ENCODE results near the gene LRRC42. TPM values are rescaled to one million over a fixed set of nuclear protein-coding genes. Genes with fewer than 3 reads are reported as not detected.
A peak's percentile ranks its signal among the peaks of the same experiment; 100 is the strongest.

The LRRC42 gene
- total and polyA plus RNA-seq, 4 donors: 11.4 to 26.2 (median 16.8) TPM

DNA sequence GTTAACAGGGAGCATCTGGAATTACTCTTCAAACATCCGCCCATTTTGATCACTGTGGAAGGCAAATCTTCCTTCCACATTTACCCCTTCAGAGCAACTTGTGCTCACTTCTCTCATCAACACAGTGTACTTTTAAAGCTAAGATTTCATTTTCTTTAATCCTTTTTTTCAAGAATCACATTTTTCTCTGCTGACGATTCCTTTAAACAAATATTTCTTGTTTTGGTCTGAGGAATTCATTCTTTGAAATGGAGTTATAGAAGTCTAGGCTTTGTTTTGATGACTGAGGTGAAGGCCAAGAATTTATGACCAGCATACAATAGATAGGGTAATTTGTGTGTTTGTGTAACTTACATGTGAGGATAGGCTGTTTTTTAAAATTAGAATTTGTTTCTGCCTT is 25.6 kb downstream of the LRRC42 start:
- H3K36me3 ChIP-seq (ENCODE audit: control insufficient read depth in 1 of 2, insufficient read depth in 2 of 2, low read length in 1 of 2): peaks cover 1 to 5% of the 10 kb centered on the region in 2 donors
- ATAC-seq (ENCODE audit: low FRiP score) (no peak), DNase-seq (no peak)
- 32 to 37% methylated on average over 2 of the region's 2 CpGs for WGBS, 2 donors
- H3K4me3 ChIP-seq (ENCODE audit: low read length in 2 of 2): no peak overlapping the region
- H3K4me1 ChIP-seq (ENCODE audit: control insufficient read depth in 1 of 2, insufficient read depth in 2 of 2, low read length in 2 of 2): no peaks in the 10 kb centered on the region
- intact Hi-C loops (cut with DNase I): no loop called here
- H3K27ac ChIP-seq (ENCODE audit: low read depth in 1 of 2, low read length in 2 of 2): peak overlapping the region in 1 of 2 donors; percentile 31
- no peaks in the 10 kb centered on the region for H3K9me3 ChIP-seq (ENCODE audit: control insufficient read depth, low read length)
- no peaks in the 10 kb centered on the region for H3K27me3 ChIP-seq (ENCODE audit: control insufficient read depth in 1 of 2, insufficient read depth in 2 of 2, low read length in 1 of 2)

DNA sequence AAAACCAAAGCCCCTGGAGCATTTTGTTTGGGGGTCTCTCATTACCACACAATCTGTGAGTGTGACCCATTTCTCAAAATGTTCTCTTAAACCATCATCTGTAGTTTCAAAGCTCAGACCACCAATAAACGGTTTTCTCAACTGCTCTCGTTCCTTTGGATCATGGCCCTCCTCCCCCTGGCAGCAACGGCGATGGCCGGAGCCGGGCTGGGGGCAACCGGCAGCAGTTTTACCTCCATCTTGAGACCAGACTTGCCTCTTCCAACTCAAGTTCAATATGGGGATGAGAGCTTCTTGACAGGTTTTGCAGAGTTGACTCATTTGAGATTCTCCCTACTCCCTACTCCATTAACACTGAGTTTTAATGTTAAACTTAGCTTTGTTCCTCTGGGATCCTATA is 29.7 kb downstream of the LRRC42 start:
- no peak for DNase-seq
- Histone ChIP-seq H3K4me1 (ENCODE audit: control insufficient read depth in 1 of 2, insufficient read depth in 2 of 2, low read length in 2 of 2) (no peaks in the 10 kb centered on the region), H3K27ac (ENCODE audit: low read depth in 1 of 2, low read length in 2 of 2) (no peak overlapping the region), H3K27me3 (ENCODE audit: control insufficient read depth in 1 of 2, insufficient read depth in 2 of 2, low read length in 1 of 2) (no peaks in the 10 kb centered on the region), H3K36me3 (ENCODE audit: control insufficient read depth in 1 of 2, insufficient read depth in 2 of 2, low read length in 1 of 2) (no peaks in the 10 kb centered on the region), H3K4me3 (ENCODE audit: low read length in 2 of 2) (no peak overlapping the region), H3K9me3 (ENCODE audit: control insufficient read depth, low read length) (no peaks in the 10 kb centered on the region)
- whole genome bisulfite sequencing, 2 donors: 95 to 96% methylated on average over 7 of the region's 7 CpGs
- intact Hi-C loops (cut with DNase I): no loop called here
- ATAC-seq (ENCODE audit: low FRiP score): no peak

- H3K9me3 ChIP-seq (ENCODE audit: control insufficient read depth, low read length): no peaks in the 10 kb centered on the region
- H3K4me3 ChIP-seq (ENCODE audit: low read length in 2 of 2): no peak overlapping the region
- intact Hi-C loops (cut with DNase I): no loop called here
- WGBS, 2 donors: 88 to 89% methylated on average over 13 of the region's 13 CpGs
- DNase-seq (no peak), ATAC-seq (ENCODE audit: low FRiP score) (no peak)
- no peaks in the 10 kb centered on the region for H3K36me3 ChIP-seq (ENCODE audit: control insufficient read depth in 1 of 2, insufficient read depth in 2 of 2, low read length in 1 of 2)
- H3K27ac ChIP-seq (ENCODE audit: low read depth in 1 of 2, low read length in 2 of 2): no peak overlapping the region
- H3K27me3 ChIP-seq (ENCODE audit: control insufficient read depth in 1 of 2, insufficient read depth in 2 of 2, low read length in 1 of 2): no peaks in the 10 kb centered on the region
- no peaks in the 10 kb centered on the region for H3K4me1 ChIP-seq (ENCODE audit: control insufficient read depth in 1 of 2, insufficient read depth in 2 of 2, low read length in 2 of 2)
Observed at GRCh38 chr1:53979712-53980450, 33.7 kb downstream of the LRRC42 start.

DNA sequence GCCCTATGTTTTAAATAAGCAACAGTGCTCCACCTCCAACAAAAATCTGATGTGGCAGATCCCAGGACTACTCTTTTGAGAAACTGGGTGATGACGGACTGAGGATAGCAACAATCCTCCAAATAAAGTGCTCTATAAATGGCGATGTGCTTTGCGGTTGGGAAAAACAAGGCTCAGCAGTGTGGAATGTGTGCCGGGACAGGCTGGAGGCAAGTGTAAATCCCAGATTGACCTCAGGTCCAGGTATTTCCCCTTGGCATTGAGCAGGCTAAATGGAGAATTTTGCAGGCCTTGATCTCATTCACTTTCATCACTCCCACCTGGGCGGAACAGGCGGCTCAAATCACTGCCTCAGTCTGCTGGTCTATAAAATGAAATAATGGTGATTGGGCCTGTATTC is 35.1 kb downstream of the LRRC42 start:
- WGBS, 2 donors: 90 to 94% methylated on average over 6 of the region's 6 CpGs
- no peak overlapping the region for H3K4me3 ChIP-seq (ENCODE audit: low read length in 2 of 2)
- no peak for ATAC-seq (ENCODE audit: low FRiP score)

GRCh38 chr1:53982034-53982762 is 36.0 kb downstream of the LRRC42 start:
- intact Hi-C loops (cut with DNase I): no loop called here
- ATAC-seq (ENCODE audit: low FRiP score): peak; percentile 46
- Histone ChIP-seq H3K36me3 (ENCODE audit: control insufficient read depth in 1 of 2, insufficient read depth in 2 of 2, low read length in 1 of 2) (no peaks in the 10 kb centered on the region), H3K27me3 (ENCODE audit: control insufficient read depth in 1 of 2, insufficient read depth in 2 of 2, low read length in 1 of 2) (no peaks in the 10 kb centered on the region), H3K4me3 (ENCODE audit: low read length in 2 of 2) (peak overlapping the region; percentile 17 to 29), H3K9me3 (ENCODE audit: control insufficient read depth, low read length) (no peaks in the 10 kb centered on the region), H3K4me1 (ENCODE audit: control insufficient read depth in 1 of 2, insufficient read depth in 2 of 2, low read length in 2 of 2) (no peaks in the 10 kb centered on the region), H3K27ac (ENCODE audit: low read depth in 1 of 2, low read length in 2 of 2) (no peak overlapping the region)
- peak in 1 of 2 donors; percentile 62 for DNase-seq
- 36 to 37% methylated on average over 20 of the region's 20 CpGs for WGBS, 2 donors

More for the DNA sequence above, 35.1 kb downstream of the LRRC42 start:
- intact Hi-C loops (cut with DNase I): no loop called here
- DNase-seq: no peak
- Histone ChIP-seq H3K27ac (ENCODE audit: low read depth in 1 of 2, low read length in 2 of 2) (no peak overlapping the region), H3K27me3 (ENCODE audit: control insufficient read depth in 1 of 2, insufficient read depth in 2 of 2, low read length in 1 of 2) (no peaks in the 10 kb centered on the region), H3K4me1 (ENCODE audit: control insufficient read depth in 1 of 2, insufficient read depth in 2 of 2, low read length in 2 of 2) (no peaks in the 10 kb centered on the region), H3K9me3 (ENCODE audit: control insufficient read depth, low read length) (no peaks in the 10 kb centered on the region), H3K36me3 (ENCODE audit: control insufficient read depth in 1 of 2, insufficient read depth in 2 of 2, low read length in 1 of 2) (no peaks in the 10 kb centered on the region)

- ATAC-seq (ENCODE audit: low FRiP score): no peak
- WGBS, 2 donors: 30 to 35% methylated on average over 4 of the region's 4 CpGs
- Histone ChIP-seq H3K27me3 (ENCODE audit: control insufficient read depth in 1 of 2, insufficient read depth in 2 of 2, low read length in 1 of 2) (no peaks in the 10 kb centered on the region), H3K4me1 (ENCODE audit: control insufficient read depth in 1 of 2, insufficient read depth in 2 of 2, low read length in 2 of 2) (no peaks in the 10 kb centered on the region), H3K36me3 (ENCODE audit: control insufficient read depth in 1 of 2, insufficient read depth in 2 of 2, low read length in 1 of 2) (no peaks in the 10 kb centered on the region), H3K27ac (ENCODE audit: low read depth in 1 of 2, low read length in 2 of 2) (no peak overlapping the region), H3K9me3 (ENCODE audit: control insufficient read depth, low read length) (no peaks in the 10 kb centered on the region), H3K4me3 (ENCODE audit: low read length in 2 of 2) (peak overlapping the region; percentile 17 to 29)
- intact Hi-C loops (cut with DNase I): no loop called here
- DNase-seq: no peak
Observed at GRCh38 chr1:53982763-53983104, 36.6 kb downstream of the LRRC42 start.

GRCh38 chr1:53984726-53985125 is 38.6 kb downstream of the LRRC42 start:
- ATAC-seq (ENCODE audit: low FRiP score) (no peak), DNase-seq (no peak)
- Histone ChIP-seq H3K4me3 (ENCODE audit: low read length in 2 of 2) (no peak overlapping the region), H3K27ac (ENCODE audit: low read depth in 1 of 2, low read length in 2 of 2) (no peak overlapping the region), H3K27me3 (ENCODE audit: control insufficient read depth in 1 of 2, insufficient read depth in 2 of 2, low read length in 1 of 2) (no peaks in the 10 kb centered on the region), H3K4me1 (ENCODE audit: control insufficient read depth in 1 of 2, insufficient read depth in 2 of 2, low read length in 2 of 2) (no peaks in the 10 kb centered on the region), H3K9me3 (ENCODE audit: control insufficient read depth, low read length) (no peaks in the 10 kb centered on the region), H3K36me3 (ENCODE audit: control insufficient read depth in 1 of 2, insufficient read depth in 2 of 2, low read length in 1 of 2) (no peaks in the 10 kb centered on the region)
- intact Hi-C loops (cut with DNase I): no loop called here

GRCh38 chr1:53986458-53986857 is 40.3 kb downstream of the LRRC42 start:
- H3K27me3 ChIP-seq (ENCODE audit: control insufficient read depth in 1 of 2, insufficient read depth in 2 of 2, low read length in 1 of 2): no peaks in the 10 kb centered on the region
- no peak overlapping the region for H3K4me3 ChIP-seq (ENCODE audit: low read length in 2 of 2)
- WGBS, 2 donors: 95 to 99% methylated on average over 3 of the region's 3 CpGs
- no peak for DNase-seq
- H3K9me3 ChIP-seq (ENCODE audit: control insufficient read depth, low read length): no peaks in the 10 kb centered on the region
- H3K36me3 ChIP-seq (ENCODE audit: control insufficient read depth in 1 of 2, insufficient read depth in 2 of 2, low read length in 1 of 2): no peaks in the 10 kb centered on the region
- ATAC-seq (ENCODE audit: low FRiP score): no peak
- H3K27ac ChIP-seq (ENCODE audit: low read depth in 1 of 2, low read length in 2 of 2): no peak overlapping the region
- intact Hi-C loops (cut with DNase I): no loop called here
- H3K4me1 ChIP-seq (ENCODE audit: control insufficient read depth in 1 of 2, insufficient read depth in 2 of 2, low read length in 2 of 2): no peaks in the 10 kb centered on the region

GRCh38 chr1:53987880-53988279 is 41.7 kb downstream of the LRRC42 start:
- no peak for DNase-seq
- no peaks in the 10 kb centered on the region for H3K27me3 ChIP-seq (ENCODE audit: control insufficient read depth in 1 of 2, insufficient read depth in 2 of 2, low read length in 1 of 2)
- WGBS, 2 donors: 92 to 94% methylated on average over 2 of the region's 2 CpGs

More at GRCh38 chr1:53987880-53988279, 41.7 kb downstream of the LRRC42 start:
- intact Hi-C loops (cut with DNase I): no loop called here
- Histone ChIP-seq H3K27ac (ENCODE audit: low read depth in 1 of 2, low read length in 2 of 2) (no peak overlapping the region), H3K4me3 (ENCODE audit: low read length in 2 of 2) (no peak overlapping the region), H3K4me1 (ENCODE audit: control insufficient read depth in 1 of 2, insufficient read depth in 2 of 2, low read length in 2 of 2) (no peaks in the 10 kb centered on the region), H3K36me3 (ENCODE audit: control insufficient read depth in 1 of 2, insufficient read depth in 2 of 2, low read length in 1 of 2) (no peaks in the 10 kb centered on the region), H3K9me3 (ENCODE audit: control insufficient read depth, low read length) (no peaks in the 10 kb centered on the region)
- no peak for ATAC-seq (ENCODE audit: low FRiP score)

Measured in aorta (tissue), 5 donors.